GM18502 (cell line): ENCODE data around the gene CSTA.

Source experiments
- ATAC-seq: cut with Tn5 transposase; IDR thresholded peaks from one replicate; pipeline ENCODE4 v1.9.1; 2021; ENCODE audit warnings: mild to moderate bottlenecking; ENCODE audit not compliant: unreplicated experiment, poor library complexity

Gene CSTA, protein sequence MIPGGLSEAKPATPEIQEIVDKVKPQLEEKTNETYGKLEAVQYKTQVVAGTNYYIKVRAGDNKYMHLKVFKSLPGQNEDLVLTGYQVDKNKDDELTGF

DNA sequence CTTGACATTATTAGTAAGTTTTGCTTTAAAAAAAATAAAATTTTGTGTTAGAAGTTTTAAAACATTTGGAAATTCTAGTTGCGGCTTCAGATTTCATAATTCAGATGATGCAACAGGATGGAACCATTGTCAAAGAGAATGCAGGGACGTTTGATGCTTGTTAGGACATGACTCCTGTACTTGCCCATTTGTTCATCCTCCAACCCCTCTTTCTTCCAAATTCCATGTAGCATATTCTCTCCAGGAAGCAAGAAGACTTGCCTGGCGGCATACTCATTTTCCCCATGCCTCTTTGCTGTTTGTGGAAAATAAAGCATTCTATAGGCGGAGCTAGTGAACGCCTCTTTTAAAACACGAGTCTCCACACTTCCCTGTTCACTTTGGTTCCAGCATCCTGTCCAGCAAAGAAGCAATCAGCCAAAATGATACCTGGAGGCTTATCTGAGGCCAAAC, at the start of gene CSTA:
Gene CSTA, plus strand, starts transcription at position 378 of the 453 bp plus-strand sequence. Its CDS starts 45 bp downstream, at position 423.
- ATAC-seq, result no peak

GRCh38 chr3:122281891-122282290, 43.2 kb upstream of the CSTA start:
- no peak for ATAC-seq

DNA sequence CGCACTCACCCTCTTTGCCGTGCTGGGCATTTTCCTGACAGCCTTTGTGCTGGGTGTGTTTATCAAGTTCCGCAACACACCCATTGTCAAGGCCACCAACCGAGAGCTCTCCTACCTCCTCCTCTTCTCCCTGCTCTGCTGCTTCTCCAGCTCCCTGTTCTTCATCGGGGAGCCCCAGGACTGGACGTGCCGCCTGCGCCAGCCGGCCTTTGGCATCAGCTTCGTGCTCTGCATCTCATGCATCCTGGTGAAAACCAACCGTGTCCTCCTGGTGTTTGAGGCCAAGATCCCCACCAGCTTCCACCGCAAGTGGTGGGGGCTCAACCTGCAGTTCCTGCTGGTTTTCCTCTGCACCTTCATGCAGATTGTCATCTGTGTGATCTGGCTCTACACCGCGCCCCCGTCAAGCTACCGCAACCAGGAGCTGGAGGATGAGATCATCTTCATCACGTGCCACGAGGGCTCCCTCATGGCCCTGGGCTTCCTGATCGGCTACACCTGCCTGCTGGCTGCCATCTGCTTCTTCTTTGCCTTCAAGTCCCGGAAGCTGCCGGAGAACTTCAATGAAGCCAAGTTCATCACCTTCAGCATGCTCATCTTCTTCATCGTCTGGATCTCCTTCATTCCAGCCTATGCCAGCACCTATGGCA, 41.1 kb upstream of the CSTA start:
- no peak for ATAC-seq

DNA sequence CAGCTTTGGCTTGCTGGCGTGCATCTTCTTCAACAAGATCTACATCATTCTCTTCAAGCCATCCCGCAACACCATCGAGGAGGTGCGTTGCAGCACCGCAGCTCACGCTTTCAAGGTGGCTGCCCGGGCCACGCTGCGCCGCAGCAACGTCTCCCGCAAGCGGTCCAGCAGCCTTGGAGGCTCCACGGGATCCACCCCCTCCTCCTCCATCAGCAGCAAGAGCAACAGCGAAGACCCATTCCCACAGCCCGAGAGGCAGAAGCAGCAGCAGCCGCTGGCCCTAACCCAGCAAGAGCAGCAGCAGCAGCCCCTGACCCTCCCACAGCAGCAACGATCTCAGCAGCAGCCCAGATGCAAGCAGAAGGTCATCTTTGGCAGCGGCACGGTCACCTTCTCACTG, 40.6 kb upstream of the CSTA start:
- ATAC-seq, result no peak

GRCh38 chr3:122294359-122294758, 30.7 kb upstream of the CSTA start:
- no peak for ATAC-seq

DNA sequence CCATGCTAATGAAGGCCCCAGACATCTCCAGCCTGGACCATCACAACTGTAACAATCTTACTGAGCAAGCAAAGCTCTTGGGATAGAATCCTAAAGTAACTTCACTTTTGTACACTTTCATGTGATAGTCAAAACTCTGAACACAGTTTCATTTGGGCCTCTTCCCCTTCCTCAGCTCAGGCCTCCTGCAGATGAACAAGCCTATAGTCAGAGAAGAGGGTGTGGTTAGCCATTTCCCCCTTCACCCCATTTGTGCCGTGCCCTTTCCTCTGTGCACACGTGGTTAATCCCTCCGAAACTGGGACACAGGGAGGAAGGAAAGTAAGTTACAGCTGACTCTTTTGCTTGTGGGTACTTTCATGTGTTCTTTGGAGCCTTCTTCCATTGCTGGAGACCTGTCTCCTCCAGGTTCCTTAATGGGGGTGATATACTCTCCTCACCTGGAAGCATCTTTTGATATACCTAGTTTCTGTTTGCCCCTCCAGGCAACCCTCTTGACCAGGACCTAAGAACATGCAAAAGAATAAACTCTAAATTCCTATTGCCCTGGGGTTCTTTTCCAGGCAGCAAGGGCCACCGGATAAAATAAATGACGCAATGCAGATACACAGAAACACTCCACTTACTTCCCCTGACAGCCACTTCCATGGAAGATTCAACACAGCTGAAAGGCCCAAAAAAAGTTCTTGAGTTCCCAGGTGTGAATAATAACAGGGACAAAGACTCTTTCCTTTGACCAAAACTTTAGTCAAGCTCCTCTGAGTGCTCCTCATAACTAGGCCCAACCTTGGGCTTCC, 29.6 kb upstream of the CSTA start:
- ATAC-seq, result no peak

- peak; percentile 71 for ATAC-seq
These were observed 26.8 kb upstream of the CSTA start for GRCh38 chr3:122298239-122298638.

DNA sequence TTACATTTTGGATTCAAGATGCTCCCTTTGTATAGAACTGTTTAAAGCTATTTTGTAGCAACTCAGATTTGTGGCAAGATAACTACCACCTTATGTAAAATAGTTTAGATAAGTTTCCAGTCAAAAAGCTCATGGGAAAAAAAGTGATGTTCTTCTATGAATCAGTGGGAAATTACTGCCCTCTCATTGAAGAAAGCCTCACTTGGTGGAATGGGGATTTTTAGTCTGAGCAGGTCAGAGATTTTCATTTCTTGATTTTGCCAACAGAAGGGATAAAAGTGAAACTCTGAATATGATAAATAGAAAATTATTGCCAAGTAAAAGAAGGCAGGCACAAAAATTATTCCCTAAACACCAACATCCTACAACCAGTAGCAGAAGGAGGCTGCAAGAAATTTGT, 25.8 kb upstream of the CSTA start:
- ATAC-seq, result no peak

- ATAC-seq, result no peak
These were observed 25.1 kb upstream of the CSTA start for GRCh38 chr3:122299872-122300460.

GRCh38 chr3:122301063-122301462, 24.0 kb upstream of the CSTA start:
- ATAC-seq, result peak; percentile 44

- peak; percentile 70 for ATAC-seq
These were observed 19.0 kb upstream of the CSTA start for GRCh38 chr3:122305818-122306621.

DNA sequence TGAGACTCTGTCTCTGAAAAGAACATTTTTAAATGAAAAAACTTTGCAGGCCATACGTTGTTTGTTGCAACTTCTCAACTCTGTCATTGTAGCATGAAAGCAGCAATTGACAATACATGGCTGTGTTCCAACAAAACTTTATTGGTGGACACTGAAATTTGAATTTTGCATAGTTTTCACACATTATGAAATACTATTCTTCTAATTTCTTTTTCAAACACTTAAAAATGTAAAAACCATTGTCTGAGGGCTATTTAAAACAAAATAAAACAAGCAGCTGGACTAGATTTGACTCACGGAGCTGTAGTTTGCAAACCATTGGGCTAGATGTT, 18.5 kb upstream of the CSTA start:
- ATAC-seq, result no peak

- ATAC-seq, result no peak
These were observed 17.9 kb upstream of the CSTA start for GRCh38 chr3:122307094-122307687.

- no peak for ATAC-seq
These were observed 17.1 kb upstream of the CSTA start for GRCh38 chr3:122307976-122308375.

- ATAC-seq, result no peak
These were observed 14.7 kb upstream of the CSTA start for GRCh38 chr3:122310361-122310760.

DNA sequence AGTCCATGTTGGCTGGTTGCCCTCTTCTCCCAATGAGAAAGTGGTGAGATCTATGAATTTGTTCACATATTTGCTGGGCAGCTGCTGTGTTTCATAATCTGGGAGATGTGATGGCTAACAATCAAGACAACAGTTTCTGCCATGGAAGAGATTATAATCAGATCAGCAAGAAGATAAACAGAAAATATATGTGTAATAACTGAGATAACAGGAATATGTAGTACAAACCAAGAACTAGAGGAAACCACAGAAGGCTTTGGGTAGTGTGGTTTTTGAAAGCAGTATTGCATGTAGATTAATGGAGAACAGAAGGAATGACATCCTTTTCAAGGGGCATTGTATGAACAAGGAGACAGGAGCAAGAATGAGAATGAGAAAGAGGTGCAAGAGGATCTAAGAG, 12.2 kb upstream of the CSTA start:
- no peak for ATAC-seq

- ATAC-seq, result no peak
These were observed 11.8 kb upstream of the CSTA start for GRCh38 chr3:122313281-122313680.

DNA sequence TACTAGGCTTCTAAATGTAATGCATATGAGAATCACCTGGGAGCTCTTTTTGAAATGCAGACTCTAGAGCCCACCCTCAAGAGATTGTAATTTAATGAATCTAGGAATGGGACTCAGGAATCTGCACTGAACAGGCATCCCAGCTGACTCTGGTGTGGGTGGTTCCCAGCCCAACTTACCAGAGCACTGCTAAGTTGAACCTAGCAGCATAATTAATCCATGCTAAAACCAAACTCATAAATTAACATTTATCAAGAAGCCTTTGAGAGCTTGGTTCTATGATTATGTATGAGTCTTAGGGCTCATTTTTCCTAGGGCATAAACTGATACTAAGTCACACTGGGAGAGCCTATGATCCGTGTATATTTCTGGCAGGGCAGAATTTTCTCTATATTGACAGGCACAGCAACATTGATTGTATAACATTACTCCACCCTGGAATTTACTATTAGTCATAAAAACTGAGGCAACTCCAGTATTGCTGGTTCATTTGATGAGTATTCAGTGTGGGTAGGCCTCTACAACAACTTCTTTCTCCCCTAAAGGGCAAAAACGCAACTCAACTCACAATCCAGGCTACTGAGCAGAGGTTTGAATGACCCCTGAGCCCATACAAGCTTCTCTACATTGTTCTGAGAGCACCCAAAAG, 10.7 kb upstream of the CSTA start:
- ATAC-seq, result no peak

GRCh38 chr3:122315619-122316018, 9.4 kb upstream of the CSTA start:
- ATAC-seq, result no peak

DNA sequence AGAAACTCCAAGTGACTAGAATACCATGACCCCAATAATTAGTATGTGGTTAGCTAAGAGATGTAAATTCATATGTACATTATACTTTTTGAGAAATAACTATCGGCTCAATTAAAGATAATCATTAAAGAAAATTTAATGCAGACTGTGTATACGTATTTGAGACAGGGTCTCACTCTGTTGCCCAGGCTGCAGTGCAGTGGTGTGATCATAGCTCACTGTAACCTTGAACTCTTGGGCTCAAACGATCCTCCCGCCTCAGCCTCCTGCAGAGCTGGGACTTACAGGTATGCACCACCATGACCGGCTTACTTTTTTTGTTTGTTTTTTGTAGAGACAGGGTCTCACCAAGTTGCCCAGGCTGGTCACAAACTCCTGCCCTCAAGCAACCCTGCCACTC, 8.7 kb upstream of the CSTA start:
- ATAC-seq, result no peak
